IgD-negative memory B cell (primary cell): Measurements from ENCODE around the gene ABR. TPM values are rescaled to one million over a fixed set of nuclear protein-coding genes. Genes with fewer than 3 reads are reported as not detected.

Experiments used
- H3K27ac Mint-ChIP-seq, 3 donors: one replicate each; pipeline ENCODE4 v1.8.0; 2020 to 2022; ENCODE audit warnings: mild to moderate bottlenecking in 3 of 3, mixed read lengths in 3 of 3, moderate library complexity in 1 of 3
- H3K27me3 Mint-ChIP-seq: one replicate; pipeline ENCODE4 v1.8.0; 2021; ENCODE audit warnings: mixed read lengths
- H3K36me3 Mint-ChIP-seq: one replicate; pipeline ENCODE4 v1.8.0; 2020; ENCODE audit warnings: mild to moderate bottlenecking, mixed read lengths
- H3K4me1 Mint-ChIP-seq, 3 donors: one replicate each; pipeline ENCODE4 v1.8.0; 2020 to 2022; ENCODE audit warnings: mixed read lengths in 3 of 3, mild to moderate bottlenecking in 1 of 3
- H3K4me3 Mint-ChIP-seq, 4 donors: one replicate each; pipeline ENCODE4 v1.8.0; 2020 to 2022; ENCODE audit warnings: mild to moderate bottlenecking in 4 of 4, mixed read lengths in 4 of 4, moderate library complexity in 3 of 4
- H3K9me3 Mint-ChIP-seq, 3 donors: one replicate each; pipeline ENCODE4 v1.8.0; 2020 to 2021; ENCODE audit warnings: mixed read lengths in 3 of 3, mild to moderate bottlenecking in 1 of 3
- polyA plus RNA-seq: library from polyadenylated mRNA; unstranded; fragments of 300-500 nt; fragmentation: Illumina TruSeq; gene quantifications from one replicate; pipeline ENCODE4 v1.2.3, GENCODE V29; 2021

ABR gene
- polyA plus RNA-seq, 1 donor from 2014 or later: 19.2 TPM

DNA sequence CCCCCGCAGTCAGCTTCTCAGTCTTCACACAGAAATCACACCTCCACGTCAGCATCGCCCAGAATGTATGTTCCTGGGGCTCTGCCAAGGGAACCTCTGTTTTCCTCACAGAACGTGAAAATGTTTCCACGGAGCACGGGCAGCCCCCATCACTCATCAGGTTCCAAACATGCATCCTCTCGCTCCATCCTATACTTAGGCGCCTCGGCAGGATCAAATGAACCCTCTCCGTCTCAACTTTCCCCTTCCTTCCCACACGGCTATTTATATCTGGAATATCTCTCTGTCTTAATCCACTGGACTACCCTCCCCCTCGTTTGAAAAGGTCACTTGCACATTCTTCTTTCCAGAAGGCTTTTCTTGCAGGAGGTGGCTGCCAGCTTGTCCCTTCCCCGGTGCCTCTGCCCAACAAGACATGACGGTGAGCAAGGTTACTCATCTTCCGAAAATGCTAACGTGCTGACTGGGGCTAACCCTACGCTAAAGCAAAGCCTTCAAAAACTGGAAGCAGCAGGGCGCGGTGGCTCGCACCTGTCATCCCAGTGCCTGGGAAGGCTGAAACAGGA lies 221.8 kb downstream of the ABR start:
- Mint-ChIP-seq H3K36me3 (no peaks in the 10 kb centered on the region), H3K27ac (no peak overlapping the region)

DNA sequence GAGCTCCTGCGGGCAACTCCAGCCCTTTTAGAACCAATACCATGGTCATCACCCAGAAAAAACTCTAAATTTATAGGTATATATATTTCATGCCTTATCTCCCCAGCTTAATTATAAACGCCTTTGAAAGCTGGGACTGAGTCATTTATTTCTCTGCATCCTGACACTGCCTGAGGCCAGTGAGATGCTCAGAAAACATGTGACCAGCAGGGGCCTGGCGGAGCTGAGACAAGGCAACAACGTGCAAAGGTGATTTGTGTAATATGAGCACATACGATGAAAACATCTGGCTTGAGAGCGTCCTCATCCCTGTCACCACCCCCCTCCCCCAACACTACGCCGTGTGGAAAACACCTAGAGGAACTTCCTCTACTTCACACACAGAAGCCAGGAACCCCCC lies 222.9 kb downstream of the ABR start:
- Mint-ChIP-seq H3K9me3 (no peaks in the 10 kb centered on the region), H3K27me3 (peaks cover 14% of the 10 kb centered on the region), H3K27ac (no peak overlapping the region), H3K4me3 (no peak overlapping the region), H3K4me1 (no peaks in the 10 kb centered on the region), H3K36me3 (no peaks in the 10 kb centered on the region)

More for the DNA sequence above, 221.8 kb downstream of the ABR start:
- no peaks in the 10 kb centered on the region for H3K9me3 Mint-ChIP-seq
- no peaks in the 10 kb centered on the region for H3K4me1 Mint-ChIP-seq
- no peak overlapping the region for H3K4me3 Mint-ChIP-seq
- H3K27me3 Mint-ChIP-seq: peaks cover 12% of the 10 kb centered on the region

DNA sequence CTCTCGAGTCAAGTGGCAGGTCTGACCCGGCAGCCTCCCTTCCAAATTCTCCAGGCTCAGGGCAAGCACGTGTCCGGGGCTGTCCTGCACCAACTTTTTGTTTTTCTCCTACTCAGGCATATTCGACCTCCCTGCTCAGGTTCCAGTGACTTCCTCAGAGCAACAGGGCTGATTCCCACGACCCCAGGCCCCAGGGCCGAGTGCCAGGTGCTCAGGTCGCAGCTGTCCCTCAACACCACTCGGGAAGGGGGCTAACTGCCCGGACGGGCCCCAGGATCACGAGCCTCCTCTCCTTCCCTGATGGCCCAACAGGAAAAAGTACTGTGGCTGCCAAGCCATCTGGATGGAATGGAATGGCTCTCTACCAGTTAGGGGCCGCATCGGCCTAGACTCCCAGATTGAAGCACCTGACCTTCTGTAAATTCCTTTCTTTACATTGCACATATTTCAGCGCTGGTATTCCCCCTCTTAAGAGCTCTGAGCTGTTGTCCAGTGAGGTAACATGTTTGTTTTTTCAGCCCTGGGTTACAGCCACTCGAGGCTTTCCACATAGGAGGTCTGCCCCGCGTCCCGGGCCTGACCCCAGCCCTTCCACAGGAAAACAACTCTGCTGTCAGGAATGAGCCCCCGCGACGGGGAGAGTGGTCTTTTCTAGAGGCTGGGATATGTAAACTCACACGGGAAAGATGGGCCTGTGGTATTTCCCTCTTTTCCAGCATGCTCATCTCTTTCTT lies 225.2 kb downstream of the ABR start:
- H3K9me3 Mint-ChIP-seq: no peaks in the 10 kb centered on the region
- peak overlapping the region in 1 of 3 donors; percentile 16 for H3K27ac Mint-ChIP-seq
- H3K4me3 Mint-ChIP-seq: no peak overlapping the region
- no peaks in the 10 kb centered on the region for H3K36me3 Mint-ChIP-seq
- peaks cover 17% of the 10 kb centered on the region for H3K27me3 Mint-ChIP-seq
- peaks cover 0 to 3% (median 0%) of the 10 kb centered on the region in 3 donors for H3K4me1 Mint-ChIP-seq

DNA sequence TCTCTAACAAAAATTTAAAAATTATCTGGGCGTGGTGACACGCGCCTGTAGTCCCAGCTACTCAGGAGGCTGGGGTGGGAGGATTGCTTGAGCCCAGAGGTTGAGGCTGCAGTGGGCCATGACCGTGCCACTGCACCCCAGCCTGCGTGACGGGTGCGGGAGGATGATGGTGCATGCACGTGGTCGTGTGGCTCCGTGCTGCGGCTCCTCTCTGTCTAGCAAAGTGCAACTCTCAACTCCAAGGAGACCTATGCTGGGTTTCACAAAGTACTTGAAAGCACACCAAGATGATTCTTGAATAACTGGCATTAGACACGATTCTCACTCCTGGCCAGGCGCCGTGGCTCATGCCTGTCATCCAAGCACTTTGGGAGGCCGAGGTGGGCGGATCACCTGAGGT lies 226.0 kb downstream of the ABR start:
- H3K4me3 Mint-ChIP-seq: no peak overlapping the region
- peak overlapping the region in 1 of 3 donors; percentile 50 for H3K27ac Mint-ChIP-seq
- H3K4me1 Mint-ChIP-seq: peaks cover 0 to 3% (median 0%) of the 10 kb centered on the region in 3 donors
- H3K36me3 Mint-ChIP-seq: no peaks in the 10 kb centered on the region
- H3K27me3 Mint-ChIP-seq: peaks cover 17% of the 10 kb centered on the region
- H3K9me3 Mint-ChIP-seq: no peaks in the 10 kb centered on the region

Other genes starting within 250 kb of the ABR start
- 0.18 TPM for gene NXN, start 200.2 kb downstream of the ABR start, polyA plus RNA-seq
- gene TIMM22, start 182.9 kb downstream of the ABR start, polyA plus RNA-seq: 21.2 TPM
- not detected for gene BHLHA9, start 90.5 kb upstream of the ABR start, polyA plus RNA-seq
- gene TRARG1, start 99.7 kb upstream of the ABR start, polyA plus RNA-seq: not detected
- 54.4 TPM for gene YWHAE, start 220.2 kb upstream of the ABR start, polyA plus RNA-seq